Measurements from ENCODE around the gene KCNG2.

DNA sequence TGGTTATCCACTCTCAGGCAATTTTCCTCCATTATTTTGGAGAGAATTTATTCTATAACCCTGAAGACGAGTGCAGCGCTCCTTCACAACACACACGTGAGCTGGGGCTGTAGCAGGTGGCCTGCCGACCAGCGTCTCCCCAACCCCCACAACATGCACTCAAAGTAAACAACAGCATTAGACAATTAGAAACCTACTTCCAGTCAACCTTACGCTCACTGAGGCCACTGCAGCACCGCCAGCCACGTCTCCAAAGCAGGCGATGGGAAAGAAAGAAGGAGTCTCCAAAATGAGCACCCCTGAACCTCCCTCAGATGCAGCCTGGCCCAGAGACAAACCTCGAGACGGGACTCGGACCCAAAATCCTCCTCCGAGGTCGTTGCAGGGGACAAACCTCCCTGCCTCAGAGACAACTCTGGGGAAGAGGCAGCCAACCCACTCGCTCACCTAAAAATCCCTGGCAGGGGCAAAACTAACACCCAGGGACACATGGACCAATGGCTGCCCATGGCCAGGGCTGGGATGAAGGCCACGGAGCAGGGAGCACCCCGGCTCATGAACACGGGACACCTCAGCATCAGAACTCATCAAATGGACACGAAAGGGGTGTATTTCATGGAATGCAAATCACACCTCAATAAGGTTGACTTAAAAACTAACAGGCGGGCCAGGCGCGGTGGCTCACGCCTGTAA lies 151.1 kb downstream of the KCNG2 start:
- TF ChIP-seq, protein P1, sequence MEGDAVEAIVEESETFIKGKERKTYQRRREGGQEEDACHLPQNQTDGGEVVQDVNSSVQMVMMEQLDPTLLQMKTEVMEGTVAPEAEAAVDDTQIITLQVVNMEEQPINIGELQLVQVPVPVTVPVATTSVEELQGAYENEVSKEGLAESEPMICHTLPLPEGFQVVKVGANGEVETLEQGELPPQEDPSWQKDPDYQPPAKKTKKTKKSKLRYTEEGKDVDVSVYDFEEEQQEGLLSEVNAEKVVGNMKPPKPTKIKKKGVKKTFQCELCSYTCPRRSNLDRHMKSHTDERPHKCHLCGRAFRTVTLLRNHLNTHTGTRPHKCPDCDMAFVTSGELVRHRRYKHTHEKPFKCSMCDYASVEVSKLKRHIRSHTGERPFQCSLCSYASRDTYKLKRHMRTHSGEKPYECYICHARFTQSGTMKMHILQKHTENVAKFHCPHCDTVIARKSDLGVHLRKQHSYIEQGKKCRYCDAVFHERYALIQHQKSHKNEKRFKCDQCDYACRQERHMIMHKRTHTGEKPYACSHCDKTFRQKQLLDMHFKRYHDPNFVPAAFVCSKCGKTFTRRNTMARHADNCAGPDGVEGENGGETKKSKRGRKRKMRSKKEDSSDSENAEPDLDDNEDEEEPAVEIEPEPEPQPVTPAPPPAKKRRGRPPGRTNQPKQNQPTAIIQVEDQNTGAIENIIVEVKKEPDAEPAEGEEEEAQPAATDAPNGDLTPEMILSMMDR (IDR thresholded peaks at IDR 0.05) = no peak
- no peak for TF ChIP-seq POLR2A (IDR thresholded peaks at IDR 0.05)
